H1 (cell line): ENCODE results near the gene MYOCD. TPM values are rescaled to one million over a fixed set of nuclear protein-coding genes. Genes with fewer than 3 reads are reported as not detected.

Source experiments
- CHD7 ChIP-seq: fragments of 300-600 bp; sonication (generic); IDR thresholded peaks from 2 replicates; pipeline ENCODE4 v1.7.1; 2012; ENCODE audit warnings: low read length, moderate library complexity, mild to moderate bottlenecking, inconsistent platforms; ENCODE audit not compliant: insufficient replicate concordance
- polyA plus RNA-seq, 7 experiments: library from polyadenylated mRNA; depleted of rRNA in 3 of 7; stranded (reverse) in 5 of 7; unstranded in 2 of 7; fragments of >200 nt in 5 of 7; fragments of 200-250 nt in 2 of 7; gene quantifications; 1 replicate in 5 of 7; 2 replicates in 1 of 7; 4 replicates in 1 of 7; pipeline versions ENCODE4 v1.2.1 to v1.2.3, GENCODE V29; 2011 to 2013; ENCODE audit warnings: missing spikeins in 2 of 7, mixed read lengths in 2 of 7
- total RNA-seq: library from RNA; stranded (reverse); fragmentation: NEBNext Ultra II Directional; extraction: Animal tissue kit (Norgen Biotek cat#: 25700); gene quantifications from 2 replicates; pipeline ENCODE4 v1.2.1, GENCODE V29; 2021

MYOCD gene
- total and polyA plus RNA-seq, 2 of the 8 experiments (the other 6 are each of a cell fraction or from before 2014, with no cell fraction given) = 0.30 to 4.9 TPM

DNA sequence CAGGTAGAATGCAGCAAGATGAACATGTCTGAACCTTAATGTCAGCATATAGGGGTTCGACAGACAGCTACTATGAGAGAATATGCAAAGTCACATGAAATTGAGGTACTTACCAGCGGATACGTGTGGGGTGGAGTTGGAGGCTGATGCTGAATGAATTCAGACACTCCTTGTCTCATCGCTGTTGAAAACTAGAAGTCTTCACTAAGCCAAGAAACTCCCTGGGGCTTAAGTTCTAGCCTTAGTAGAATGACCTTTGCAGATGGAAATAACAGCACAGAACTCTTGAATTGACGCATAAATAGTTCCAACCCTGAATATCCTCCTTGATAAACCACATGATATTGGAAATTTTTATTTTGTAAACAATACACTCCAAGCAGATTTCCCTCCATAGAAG is 32.9 kb upstream of the MYOCD start (continued):
- TF ChIP-seq CHD7 = no peak
